ENCODE results near the gene XRCC3.

The XRCC3 gene

GRCh38 chr14:103715052-103716000 lies at the start of gene XRCC3, which contains the start of gene ZFYVE21:
TSS of gene XRCC3 (minus strand) at chr14:103715451. CDS start at chr14:103711087, 4,364 bp downstream.
TSS of gene ZFYVE21 (plus strand) at chr14:103715810. CDS start at chr14:103715842, 32 bp downstream.
- H3K27me3 ChIP-seq (ENCODE audit: control insufficient read depth in 1 of 2, insufficient read depth in 2 of 2, low read length in 2 of 2), result no peaks in the 10 kb centered on the region
- H3K9me3 ChIP-seq (ENCODE audit: low read length), result no peaks in the 10 kb centered on the region
- peaks cover 44% of the 10 kb centered on the region for H3K4me1 ChIP-seq (ENCODE audit: insufficient read depth, low read length)
- H3K4me3 ChIP-seq (ENCODE audit: low read depth in 1 of 2, low read length in 2 of 2), result peak within 1 kb of the TSS; percentile 63 to 74
- H3K9ac ChIP-seq (ENCODE audit: low read length), result peak within 1 kb of the TSS; percentile 51
- H3K27ac ChIP-seq (ENCODE audit: low read depth, low read length), result peak within 1 kb of the TSS; percentile 81
- no peaks in the 10 kb centered on the region for H3K36me3 ChIP-seq (ENCODE audit: insufficient read depth, low read length)

DNA sequence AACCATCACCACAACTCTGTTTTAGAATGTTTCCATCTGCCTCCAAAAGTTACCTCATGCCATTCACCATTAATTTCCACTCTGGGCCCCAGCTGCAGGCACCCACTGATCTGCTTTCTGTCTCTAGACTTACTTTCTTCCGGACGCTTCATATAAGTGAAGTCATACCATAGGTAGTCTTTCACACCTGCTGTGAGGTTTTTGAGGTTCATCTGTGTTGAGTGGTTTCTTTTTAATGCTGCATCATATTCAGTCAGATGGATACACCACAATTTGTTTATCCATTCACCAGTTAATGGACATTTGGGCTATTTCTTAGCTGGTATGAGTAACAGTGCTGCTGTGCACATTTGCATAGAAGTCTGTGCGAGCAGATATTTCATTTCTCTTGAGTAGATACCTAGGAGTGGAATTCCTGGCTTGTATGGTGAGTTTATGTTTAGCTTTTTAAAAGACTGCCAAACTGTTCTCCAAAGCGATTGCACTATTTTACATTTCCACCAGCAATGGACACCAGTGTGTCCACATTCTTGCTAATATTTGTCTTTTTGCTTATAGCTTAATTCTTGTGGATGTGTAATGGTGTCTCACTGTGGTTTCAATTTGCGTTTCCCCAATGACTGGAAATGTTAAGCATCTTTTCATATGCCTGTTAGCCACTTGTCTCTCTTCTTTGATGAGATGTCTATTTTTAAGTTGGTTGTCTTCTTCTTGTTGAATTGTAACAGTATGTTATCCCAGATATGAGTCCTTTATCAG lies 48.7 kb upstream of the XRCC3 start:
- H3K9ac ChIP-seq (ENCODE audit: low read length), result no peak overlapping the region
- H3K4me3 ChIP-seq (ENCODE audit: low read depth in 1 of 2, low read length in 2 of 2), result no peak overlapping the region
- H3K9me3 ChIP-seq (ENCODE audit: low read length), result no peaks in the 10 kb centered on the region
- H3K4me1 ChIP-seq (ENCODE audit: insufficient read depth, low read length), result no peaks in the 10 kb centered on the region
- no peaks in the 10 kb centered on the region for H3K36me3 ChIP-seq (ENCODE audit: insufficient read depth, low read length)
- no peak overlapping the region for H3K27ac ChIP-seq (ENCODE audit: low read depth, low read length)
- H3K27me3 ChIP-seq (ENCODE audit: control insufficient read depth in 1 of 2, insufficient read depth in 2 of 2, low read length in 2 of 2), result no peaks in the 10 kb centered on the region

GRCh38 chr14:103762541-103762940 lies 47.3 kb upstream of the XRCC3 start:
- H3K4me1 ChIP-seq (ENCODE audit: insufficient read depth, low read length), result no peaks in the 10 kb centered on the region
- H3K27ac ChIP-seq (ENCODE audit: low read depth, low read length), result no peak overlapping the region
- H3K36me3 ChIP-seq (ENCODE audit: insufficient read depth, low read length), result no peaks in the 10 kb centered on the region
- no peaks in the 10 kb centered on the region for H3K27me3 ChIP-seq (ENCODE audit: control insufficient read depth in 1 of 2, insufficient read depth in 2 of 2, low read length in 2 of 2)
- H3K9me3 ChIP-seq (ENCODE audit: low read length), result no peaks in the 10 kb centered on the region
- no peak overlapping the region for H3K4me3 ChIP-seq (ENCODE audit: low read depth in 1 of 2, low read length in 2 of 2)
- no peak overlapping the region for H3K9ac ChIP-seq (ENCODE audit: low read length)

GRCh38 chr14:103762036-103762435 lies 46.8 kb upstream of the XRCC3 start:
- H3K27me3 ChIP-seq (ENCODE audit: control insufficient read depth in 1 of 2, insufficient read depth in 2 of 2, low read length in 2 of 2), result no peaks in the 10 kb centered on the region
- no peak overlapping the region for H3K9ac ChIP-seq (ENCODE audit: low read length)
- no peaks in the 10 kb centered on the region for H3K4me1 ChIP-seq (ENCODE audit: insufficient read depth, low read length)
- H3K4me3 ChIP-seq (ENCODE audit: low read depth in 1 of 2, low read length in 2 of 2), result no peak overlapping the region
- no peaks in the 10 kb centered on the region for H3K9me3 ChIP-seq (ENCODE audit: low read length)
- H3K36me3 ChIP-seq (ENCODE audit: insufficient read depth, low read length), result no peaks in the 10 kb centered on the region
- H3K27ac ChIP-seq (ENCODE audit: low read depth, low read length), result no peak overlapping the region

DNA sequence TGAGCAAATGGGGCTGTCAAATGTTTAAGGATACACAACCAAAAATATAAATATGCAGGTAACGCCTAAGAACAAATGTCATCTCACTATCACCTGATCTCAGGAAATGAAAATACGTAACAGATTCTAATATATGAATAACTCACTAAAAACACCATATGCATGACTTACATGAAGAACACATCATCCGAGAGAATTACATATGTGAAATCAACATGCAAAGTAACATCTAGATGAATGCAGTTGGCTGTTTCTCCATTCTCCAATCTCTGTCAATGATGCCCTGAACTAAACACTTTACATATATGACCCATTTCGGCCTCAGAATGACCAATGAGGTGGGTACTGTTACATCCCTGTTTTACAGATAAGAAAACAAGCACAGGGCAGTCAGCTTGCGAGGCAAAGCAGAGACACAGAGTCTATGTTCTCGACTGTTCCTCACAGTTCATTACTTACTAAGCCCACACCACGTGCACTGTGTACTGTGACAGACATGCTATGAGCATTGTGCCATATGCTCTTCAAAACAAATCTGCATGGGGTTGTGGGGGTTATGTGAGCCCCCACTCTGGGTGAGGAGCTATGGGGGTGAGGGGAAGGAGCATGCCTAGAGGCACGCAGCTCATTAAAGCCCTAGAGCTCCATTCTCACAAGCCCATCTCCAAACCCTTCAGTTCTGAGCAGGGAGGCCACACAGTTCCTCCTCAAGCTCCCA lies 43.0 kb upstream of the XRCC3 start:
- Histone ChIP-seq H3K36me3 (ENCODE audit: insufficient read depth, low read length) (no peaks in the 10 kb centered on the region), H3K4me3 (ENCODE audit: low read depth in 1 of 2, low read length in 2 of 2) (no peak overlapping the region), H3K9ac (ENCODE audit: low read length) (no peak overlapping the region), H3K27ac (ENCODE audit: low read depth, low read length) (no peak overlapping the region), H3K4me1 (ENCODE audit: insufficient read depth, low read length) (no peaks in the 10 kb centered on the region), H3K27me3 (ENCODE audit: control insufficient read depth in 1 of 2, insufficient read depth in 2 of 2, low read length in 2 of 2) (no peaks in the 10 kb centered on the region), H3K9me3 (ENCODE audit: low read length) (no peaks in the 10 kb centered on the region)

- H3K27me3 ChIP-seq (ENCODE audit: control insufficient read depth in 1 of 2, insufficient read depth in 2 of 2, low read length in 2 of 2), result no peaks in the 10 kb centered on the region
- H3K4me3 ChIP-seq (ENCODE audit: low read depth in 1 of 2, low read length in 2 of 2), result no peak overlapping the region
- no peak overlapping the region for H3K9ac ChIP-seq (ENCODE audit: low read length)
- H3K27ac ChIP-seq (ENCODE audit: low read depth, low read length), result no peak overlapping the region
- no peaks in the 10 kb centered on the region for H3K36me3 ChIP-seq (ENCODE audit: insufficient read depth, low read length)
- no peaks in the 10 kb centered on the region for H3K9me3 ChIP-seq (ENCODE audit: low read length)
- no peaks in the 10 kb centered on the region for H3K4me1 ChIP-seq (ENCODE audit: insufficient read depth, low read length)
Measured at GRCh38 chr14:103755060-103755459, 39.8 kb upstream of the XRCC3 start.

DNA sequence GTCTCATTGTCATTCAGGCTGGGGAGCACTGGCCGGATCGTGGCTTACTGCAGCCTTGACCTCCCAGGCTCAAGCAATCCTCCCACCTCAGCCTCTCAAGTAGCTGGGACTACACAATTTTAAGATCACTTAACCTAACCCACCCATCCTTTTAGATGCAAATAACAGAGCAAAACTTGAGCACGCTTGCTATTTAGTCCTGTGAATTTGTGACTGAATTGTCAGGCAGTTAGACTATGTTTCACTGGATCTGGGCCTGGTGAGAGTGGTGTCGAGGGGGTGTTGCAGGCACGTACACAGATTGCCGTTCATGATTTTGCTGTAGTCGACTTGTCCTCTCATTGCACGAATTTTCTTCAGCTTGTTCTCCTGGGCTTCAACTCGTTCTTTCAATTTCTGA lies 38.5 kb upstream of the XRCC3 start:
- Histone ChIP-seq H3K27me3 (ENCODE audit: control insufficient read depth in 1 of 2, insufficient read depth in 2 of 2, low read length in 2 of 2) (no peaks in the 10 kb centered on the region), H3K9me3 (ENCODE audit: low read length) (no peaks in the 10 kb centered on the region), H3K27ac (ENCODE audit: low read depth, low read length) (no peak overlapping the region), H3K4me1 (ENCODE audit: insufficient read depth, low read length) (no peaks in the 10 kb centered on the region), H3K4me3 (ENCODE audit: low read depth in 1 of 2, low read length in 2 of 2) (no peak overlapping the region), H3K9ac (ENCODE audit: low read length) (no peak overlapping the region), H3K36me3 (ENCODE audit: insufficient read depth, low read length) (peaks cover 4% of the 10 kb centered on the region)

DNA sequence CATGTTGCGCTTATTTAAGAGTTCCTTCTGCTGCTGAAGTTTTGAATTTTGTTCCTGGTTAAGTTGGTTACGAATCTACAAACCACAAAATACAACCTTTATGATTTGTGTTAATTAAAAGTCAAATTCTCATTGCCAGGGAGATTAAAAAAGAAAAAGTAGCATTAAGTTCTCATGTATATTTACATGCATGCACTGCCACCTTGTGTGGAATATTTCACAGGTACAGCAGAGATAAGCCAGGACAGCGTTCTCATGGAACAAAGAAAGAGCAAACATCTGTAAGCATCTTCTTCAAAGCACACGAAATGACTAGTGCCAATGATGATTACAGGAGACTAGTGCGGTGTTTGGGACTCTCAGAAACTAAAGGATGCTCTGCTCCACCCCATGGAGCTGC lies 34.6 kb upstream of the XRCC3 start:
- Histone ChIP-seq H3K4me1 (ENCODE audit: insufficient read depth, low read length) (no peaks in the 10 kb centered on the region), H3K36me3 (ENCODE audit: insufficient read depth, low read length) (peaks cover 4% of the 10 kb centered on the region), H3K9me3 (ENCODE audit: low read length) (no peaks in the 10 kb centered on the region), H3K9ac (ENCODE audit: low read length) (no peak overlapping the region), H3K27ac (ENCODE audit: low read depth, low read length) (no peak overlapping the region), H3K4me3 (ENCODE audit: low read depth in 1 of 2, low read length in 2 of 2) (no peak overlapping the region), H3K27me3 (ENCODE audit: control insufficient read depth in 1 of 2, insufficient read depth in 2 of 2, low read length in 2 of 2) (no peaks in the 10 kb centered on the region)

- no peak overlapping the region for H3K4me3 ChIP-seq (ENCODE audit: low read depth in 1 of 2, low read length in 2 of 2)
Measured at GRCh38 chr14:103749452-103749851, 34.2 kb upstream of the XRCC3 start.

DNA sequence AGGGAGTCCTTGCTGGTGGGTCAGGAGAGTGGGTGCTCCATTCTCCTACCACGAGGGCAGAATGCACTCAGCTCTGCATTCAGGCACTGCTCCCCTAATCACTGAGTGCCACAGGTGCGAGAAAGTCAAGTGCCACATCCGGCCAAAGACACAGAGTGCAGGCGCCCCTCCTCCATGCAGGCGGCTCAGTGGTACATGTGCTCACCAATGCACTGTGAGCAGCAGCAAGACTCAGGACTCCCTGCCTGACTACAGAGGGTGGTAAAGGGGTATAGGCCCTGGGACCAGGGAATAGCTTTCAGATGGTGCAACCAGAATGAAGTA lies 33.2 kb upstream of the XRCC3 start:
- Histone ChIP-seq H3K9me3 (ENCODE audit: low read length) (no peaks in the 10 kb centered on the region), H3K36me3 (ENCODE audit: insufficient read depth, low read length) (peaks cover 4% of the 10 kb centered on the region), H3K4me1 (ENCODE audit: insufficient read depth, low read length) (no peaks in the 10 kb centered on the region), H3K9ac (ENCODE audit: low read length) (no peak overlapping the region), H3K27ac (ENCODE audit: low read depth, low read length) (no peak overlapping the region), H3K4me3 (ENCODE audit: low read depth in 1 of 2, low read length in 2 of 2) (no peak overlapping the region), H3K27me3 (ENCODE audit: control insufficient read depth in 1 of 2, insufficient read depth in 2 of 2, low read length in 2 of 2) (no peaks in the 10 kb centered on the region)

More at GRCh38 chr14:103749452-103749851, 34.2 kb upstream of the XRCC3 start:
- Histone ChIP-seq H3K4me1 (ENCODE audit: insufficient read depth, low read length) (no peaks in the 10 kb centered on the region), H3K27ac (ENCODE audit: low read depth, low read length) (no peak overlapping the region), H3K36me3 (ENCODE audit: insufficient read depth, low read length) (peaks cover 4% of the 10 kb centered on the region), H3K9me3 (ENCODE audit: low read length) (no peaks in the 10 kb centered on the region), H3K9ac (ENCODE audit: low read length) (no peak overlapping the region), H3K27me3 (ENCODE audit: control insufficient read depth in 1 of 2, insufficient read depth in 2 of 2, low read length in 2 of 2) (no peaks in the 10 kb centered on the region)

- no peak overlapping the region for H3K4me3 ChIP-seq (ENCODE audit: low read depth in 1 of 2, low read length in 2 of 2)
- H3K36me3 ChIP-seq (ENCODE audit: insufficient read depth, low read length), result peaks cover 5% of the 10 kb centered on the region
Measured at GRCh38 chr14:103746701-103747100, 31.4 kb upstream of the XRCC3 start.

More at GRCh38 chr14:103746701-103747100, 31.4 kb upstream of the XRCC3 start:
- Histone ChIP-seq H3K27me3 (ENCODE audit: control insufficient read depth in 1 of 2, insufficient read depth in 2 of 2, low read length in 2 of 2) (no peaks in the 10 kb centered on the region), H3K4me1 (ENCODE audit: insufficient read depth, low read length) (no peaks in the 10 kb centered on the region), H3K27ac (ENCODE audit: low read depth, low read length) (no peak overlapping the region), H3K9ac (ENCODE audit: low read length) (no peak overlapping the region), H3K9me3 (ENCODE audit: low read length) (no peaks in the 10 kb centered on the region)
